Prostate gland (tissue), 2 donors: ENCODE data around the gene KCNV2.

Experiments used
- POLR2A ChIP-seq: fragments of 450-650 bp; IDR thresholded peaks from one replicate; pipeline ENCODE4 v1.6.1; 2016; ENCODE audit warnings: antibody characterized with exemption, mild to moderate bottlenecking
- TF ChIP-seq, protein P1 (sequence below), 4 experiments: fragments of 200-600 bp in 2 of 4; fragments of 450-650 bp in 2 of 4; sonication (generic) in 2 of 4; IDR thresholded peaks; 1 replicate in 3 of 4; 2 replicates in 1 of 4; pipeline ENCODE4 v1.5.1; 2016 to 2019; ENCODE audit warnings: antibody characterized with exemption in 4 of 4, mild to moderate bottlenecking in 2 of 4, moderate library complexity in 2 of 4

DNA sequence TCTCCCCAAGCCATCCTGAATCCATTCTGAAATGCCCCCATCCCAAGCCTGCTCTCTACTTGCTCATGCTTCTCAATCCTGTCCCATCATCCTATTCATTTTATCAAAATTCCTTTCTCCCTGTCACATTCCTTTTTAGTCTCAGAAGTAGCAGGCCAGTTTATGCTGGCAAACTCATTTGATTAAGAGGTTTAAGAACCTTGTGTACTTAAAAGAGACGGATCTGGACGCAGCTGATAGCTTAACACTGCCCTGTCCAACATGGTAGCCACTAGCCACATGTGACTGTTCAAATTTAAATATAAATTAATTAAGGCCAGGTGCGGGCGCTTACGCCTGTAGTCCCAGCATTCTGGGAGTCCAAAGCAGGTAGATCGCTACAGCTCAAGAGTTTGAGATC is 5.6 kb upstream of the KCNV2 start:
- TF ChIP-seq, protein P1, sequence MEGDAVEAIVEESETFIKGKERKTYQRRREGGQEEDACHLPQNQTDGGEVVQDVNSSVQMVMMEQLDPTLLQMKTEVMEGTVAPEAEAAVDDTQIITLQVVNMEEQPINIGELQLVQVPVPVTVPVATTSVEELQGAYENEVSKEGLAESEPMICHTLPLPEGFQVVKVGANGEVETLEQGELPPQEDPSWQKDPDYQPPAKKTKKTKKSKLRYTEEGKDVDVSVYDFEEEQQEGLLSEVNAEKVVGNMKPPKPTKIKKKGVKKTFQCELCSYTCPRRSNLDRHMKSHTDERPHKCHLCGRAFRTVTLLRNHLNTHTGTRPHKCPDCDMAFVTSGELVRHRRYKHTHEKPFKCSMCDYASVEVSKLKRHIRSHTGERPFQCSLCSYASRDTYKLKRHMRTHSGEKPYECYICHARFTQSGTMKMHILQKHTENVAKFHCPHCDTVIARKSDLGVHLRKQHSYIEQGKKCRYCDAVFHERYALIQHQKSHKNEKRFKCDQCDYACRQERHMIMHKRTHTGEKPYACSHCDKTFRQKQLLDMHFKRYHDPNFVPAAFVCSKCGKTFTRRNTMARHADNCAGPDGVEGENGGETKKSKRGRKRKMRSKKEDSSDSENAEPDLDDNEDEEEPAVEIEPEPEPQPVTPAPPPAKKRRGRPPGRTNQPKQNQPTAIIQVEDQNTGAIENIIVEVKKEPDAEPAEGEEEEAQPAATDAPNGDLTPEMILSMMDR (IDR thresholded peaks at IDR 0.05) = no peak
- no peak for TF ChIP-seq POLR2A
